ENCODE measurements around the gene DENND2D. TPM values are rescaled to one million over a fixed set of nuclear protein-coding genes. Genes with fewer than 3 reads are reported as not detected.

The DENND2D gene
- total and polyA plus RNA-seq, 10 of the 15 experiments (the other 5 are each of a cell fraction or from before 2014, with no cell fraction given) = 149 to 375 (median 172) TPM

GRCh38 chr1:111212634-111213335, 12.3 kb upstream of the DENND2D start:
- Histone ChIP-seq H3K4me2 (ENCODE audit: control insufficient read depth, insufficient read depth) (peak overlapping the region; percentile 62; the same call in 1 of the 2 replicates), H3K79me2 (ENCODE audit: control insufficient read depth, insufficient read depth, low read length) (peaks cover 13% of the 10 kb centered on the region), H3K4me3 (no peak overlapping the region), H3K27ac (ENCODE audit: control insufficient read depth, insufficient read depth) (peak overlapping the region; percentile 100), H3K27me3 (replicated peaks in 1 of 2; ENCODE audit: control insufficient read depth in 2 of 2, insufficient read depth in 2 of 2, low read length in 1 of 2) (no peaks in the 10 kb centered on the region), H4K20me1 (ENCODE audit: control insufficient read depth, insufficient read depth) (no peaks in the 10 kb centered on the region), H2AFZ (ENCODE audit: control insufficient read depth, low read depth, low read length) (no peak overlapping the region), H3K9me3 (replicated peaks; ENCODE audit: control insufficient read depth, insufficient read depth, low read length) (no peaks in the 10 kb centered on the region), H3K9ac (ENCODE audit: control insufficient read depth, insufficient read depth, low read length) (peak overlapping the region; percentile 42; the same call in 1 of the 2 replicates), H3K36me3 (ENCODE audit: control insufficient read depth in 2 of 2, insufficient read depth in 2 of 2, low read length in 1 of 2) (no peaks in the 10 kb centered on the region), H3K4me1 (ENCODE audit: control insufficient read depth, insufficient read depth, low read length) (peaks cover 47% of the 10 kb centered on the region)
- ChIA-PET POLR2A (interaction anchor here (0.6 to 0.7 kb wide), 3 partner anchors 16 to 73 kb away, joined by 3 read pairs; partner anchors contain the start of genes CEPT1 and DRAM2), CTCF (interaction anchor here (1.5 kb wide), 1 partner anchor 10 kb away, joined by 5 read pairs; no protein-coding TSS in a partner anchor), RAD21 (ENCODE audit: unreplicated experiment) (interaction anchor here (0.6 to 9.9 kb wide), 5 partner anchors 9 to 542 kb away, joined by 3 to 109 read pairs (median 3); partner anchors contain the start of genes CEPT1 and DRAM2), SMC1A (ENCODE audit: uncharacterized antibody, unreplicated experiment) (interaction anchor here (0.9 to 12.4 kb wide), 4 partner anchors 9 to 71 kb away, joined by 3 to 164 read pairs (median 3); partner anchors contain the start of genes CEPT1, DENND2D and DRAM2)
- WGBS (ENCODE audit: insufficient coverage, insufficient replicate concordance, low lambda C conversion rate, missing lambda C conversion rate) = 92% methylated on average over 5 of the region's 5 CpGs
- FAIRE-seq = no peak
- no peak for ATAC-seq
- no TSS peak for BruUV-seq (replicated peaks)
- intact Hi-C loops (cut with micrococcal nuclease; ENCODE audit: unreplicated experiment) = no loop called here
- DNase-seq (ENCODE audit: low read depth, low spot score) = no peak
- no peak for TF ChIP-seq IKZF2 (IDR thresholded peaks at IDR 0.05)
- no peak for TF ChIP-seq MEF2A (IDR thresholded peaks at IDR 0.05; ENCODE audit: insufficient read depth, low read depth, low read length)
- TF ChIP-seq ETV6 (conservative IDR thresholded peaks at IDR 0.05 in 1 of 2, IDR thresholded peaks at IDR 0.05 in 1 of 2; ENCODE audit: borderline replicate concordance in 1 of 2, low read depth in 1 of 2) = no peak
- TF ChIP-seq NBN (IDR thresholded peaks at IDR 0.05) = no peak
- TF ChIP-seq TCF7 (IDR thresholded peaks at IDR 0.05; ENCODE audit: borderline replicate concordance) = no peak
- TF ChIP-seq HDAC2 (IDR thresholded peaks at IDR 0.05) = no peak
- TF ChIP-seq EGR1 (IDR thresholded peaks at IDR 0.05; ENCODE audit: borderline replicate concordance in 1 of 2, low read depth in 2 of 2, low read length in 2 of 2) = peak in 1 of 2 experiments; percentile 58; a peak in 1 of 3 replicates
- no peak for TF ChIP-seq TCF3 (IDR thresholded peaks at IDR 0.05; ENCODE audit: borderline replicate concordance, insufficient read depth, low read depth, low read length)
- no peak for TF ChIP-seq BACH1 (IDR thresholded peaks at IDR 0.05; ENCODE audit: borderline replicate concordance)
- TF ChIP-seq ZNF207 (IDR thresholded peaks at IDR 0.05; ENCODE audit: borderline replicate concordance) = no peak
- TF ChIP-seq BCL11A (IDR thresholded peaks at IDR 0.05; ENCODE audit: low read depth, low read length) = no peak
- TF ChIP-seq LARP7 (IDR thresholded peaks at IDR 0.05) = no peak
- TF ChIP-seq MTA2 (IDR thresholded peaks at IDR 0.05; ENCODE audit: low read depth) = no peak
- TF ChIP-seq PKNOX1 (IDR thresholded peaks at IDR 0.05) = no peak
- TF ChIP-seq EED (IDR thresholded peaks at IDR 0.05; ENCODE audit: low read depth) = 0 out of 2 replicates have a peak, but pooled peaks have one; percentile 5
- in situ Hi-C loops (cut with MboI) = no loop called here
